WTC11 (cell line): Measurements from ENCODE around the gene PHLDB3. TPM values are rescaled to one million over a fixed set of nuclear protein-coding genes. Genes with fewer than 3 reads are reported as not detected.

Experiments used
- ATAC-seq: fragments of 200-7000 bp; cut with Tn5 transposase; 2 replicates; pipeline ENCODE4 v1.10.0; 2021; ENCODE audit warnings: mild to moderate bottlenecking, moderate library complexity
- CTCF ChIA-PET: fragments of 300-600 bp; sonication (Branson Sonifier 250); formaldehyde crosslinking; loops from one replicate; lab custom pipeline; 2021; ENCODE audit warnings: antibody characterized with exemption; lab: Charles Lee
- POLR2A ChIA-PET: fragments of 350-600 bp; sonication (Branson Sonifier 250); formaldehyde crosslinking; loops from one replicate; lab custom pipeline; 2021; ENCODE audit warnings: antibody characterized with exemption; lab: Charles Lee
- DNase-seq: peaks from one replicate; pipeline ENCODE4 v3.0.0; 2021; ENCODE audit warnings: low spot score
- H3K27ac Mint-ChIP-seq: 2 replicates; pipeline ENCODE4 v1.8.0; 2021; ENCODE audit warnings: mixed read lengths
- H3K27me3 Mint-ChIP-seq: 2 replicates; pipeline ENCODE4 v1.8.0; 2021; ENCODE audit warnings: low read depth, mild to moderate bottlenecking, moderate library complexity, mixed read lengths
- H3K36me3 Mint-ChIP-seq: 2 replicates; pipeline ENCODE4 v1.8.0; 2021; ENCODE audit warnings: mixed read lengths
- H3K4me1 Mint-ChIP-seq: 2 replicates; pipeline ENCODE4 v1.8.0; 2022; ENCODE audit warnings: mixed read lengths
- H3K4me3 Mint-ChIP-seq: 2 replicates; pipeline ENCODE4 v1.8.0; 2021; ENCODE audit warnings: mild to moderate bottlenecking, moderate library complexity, mixed read lengths
- H3K9me3 Mint-ChIP-seq: 2 replicates; pipeline ENCODE4 v1.8.0; 2021; ENCODE audit warnings: mixed read lengths
- CBFB ChIP-seq: sonication (generic); formaldehyde crosslinking; IDR thresholded peaks from 2 replicates; pipeline ENCODE4 v1.8.1; 2022; ENCODE audit warnings: mild to moderate bottlenecking, low read depth, missing genetic modification reagents
- CDX4 ChIP-seq: fragments of 250-450 bp; sonication (Bioruptor Pico); IDR thresholded peaks from 2 replicates; pipeline ENCODE4 v1.9.0; 2021; ENCODE audit warnings: moderate library complexity, mild to moderate bottlenecking, inconsistent platforms, borderline replicate concordance
- E2F5 ChIP-seq: sonication (generic); formaldehyde crosslinking; IDR thresholded peaks from 2 replicates; pipeline ENCODE4 v1.8.1; 2022; ENCODE audit warnings: mild to moderate bottlenecking, moderate library complexity, missing genetic modification reagents
- FOXK1 ChIP-seq: sonication (generic); formaldehyde crosslinking; IDR thresholded peaks from 2 replicates; pipeline ENCODE4 v1.8.0; 2022; ENCODE audit warnings: mild to moderate bottlenecking, moderate library complexity, missing genetic modification reagents
- HMGA2 ChIP-seq: fragments of 250-450 bp; sonication (Bioruptor Pico); IDR thresholded peaks from 2 replicates; pipeline ENCODE4 v1.4.0; 2021; ENCODE audit warnings: mild to moderate bottlenecking, moderate library complexity
- NFE2L1 ChIP-seq: sonication (generic); formaldehyde crosslinking; IDR thresholded peaks from 2 replicates; pipeline ENCODE4 v1.8.1; 2023; ENCODE audit warnings: missing genetic modification reagents
- NR1H2 ChIP-seq: sonication (generic); formaldehyde crosslinking; IDR thresholded peaks from 2 replicates; pipeline ENCODE4 v1.9.0; 2021; ENCODE audit warnings: mild to moderate bottlenecking, moderate library complexity, missing genetic modification reagents
- SMAD3 ChIP-seq: sonication (generic); formaldehyde crosslinking; IDR thresholded peaks from 2 replicates; pipeline ENCODE4 v1.8.0; 2022; ENCODE audit warnings: missing genetic modification reagents, mild to moderate bottlenecking, borderline replicate concordance
- SOX15 ChIP-seq: fragments of 250-450 bp; sonication (Bioruptor Pico); IDR thresholded peaks from 2 replicates; pipeline ENCODE4 v1.9.0; 2021; ENCODE audit warnings: mild to moderate bottlenecking
- SP1 ChIP-seq: sonication (generic); formaldehyde crosslinking; conservative IDR thresholded peaks from 2 replicates; pipeline ENCODE4 v1.8.1; 2022; ENCODE audit warnings: missing genetic modification reagents
- TCF7 ChIP-seq: sonication (generic); formaldehyde crosslinking; IDR thresholded peaks from 2 replicates; pipeline ENCODE4 v1.8.0; 2022; ENCODE audit warnings: mild to moderate bottlenecking, low read depth, missing genetic modification reagents, moderate library complexity
- TEAD4 ChIP-seq: sonication (generic); formaldehyde crosslinking; IDR thresholded peaks from 2 replicates; pipeline ENCODE4 v1.8.0; 2022; ENCODE audit warnings: mild to moderate bottlenecking, missing genetic modification reagents
- ZNF263 ChIP-seq: sonication (generic); formaldehyde crosslinking; IDR thresholded peaks from 2 replicates; pipeline ENCODE4 v1.8.1; 2022; ENCODE audit warnings: low read depth, mild to moderate bottlenecking, moderate library complexity, missing genetic modification reagents
- ZNF671 ChIP-seq: fragments of 250-450 bp; sonication (Bioruptor Pico); IDR thresholded peaks from 2 replicates; pipeline ENCODE4 v1.8.0; 2021; ENCODE audit warnings: mild to moderate bottlenecking
- total RNA-seq: library from RNA; stranded (reverse); gene quantifications from 3 replicates; pipeline ENCODE4 v1.2.3, GENCODE V29; 2021
- TF ChIP-seq, protein P1 (sequence below): sonication (generic); formaldehyde crosslinking; IDR thresholded peaks from 2 replicates; pipeline ENCODE4 v1.8.0; 2023; ENCODE audit warnings: mild to moderate bottlenecking, missing genetic modification reagents
- TF ChIP-seq, protein P2 (sequence below): sonication (generic); formaldehyde crosslinking; conservative IDR thresholded peaks from 2 replicates; pipeline ENCODE4 v1.8.1; 2022; ENCODE audit warnings: mild to moderate bottlenecking, missing genetic modification reagents
- TF ChIP-seq, protein P3 (sequence below): sonication (generic); formaldehyde crosslinking; IDR thresholded peaks from 2 replicates; pipeline ENCODE4 v1.8.0; 2022; ENCODE audit warnings: mild to moderate bottlenecking, missing genetic modification reagents

PHLDB3 gene
- total RNA-seq, 1 experiment from 2014 or later: 14.6 TPM

- Mint-ChIP-seq H3K9me3 (no peaks in the 10 kb centered on the region), H3K36me3 (peaks cover under 1% of the 10 kb centered on the region; the same call in 1 of the 2 replicates), H3K4me1 (peaks cover 21% of the 10 kb centered on the region), H3K27me3 (peaks cover 38% of the 10 kb centered on the region), H3K4me3 (peak overlapping the region; percentile 73), H3K27ac (no peak overlapping the region)
- ATAC-seq (peak; percentile 52), DNase-seq (peak; percentile 84)
- ChIA-PET POLR2A (interaction anchor here (0.6 to 1.6 kb wide), 5 partner anchors 18 to 1478 kb away, joined by 3 to 10 read pairs (median 6); no protein-coding TSS in a partner anchor), CTCF (interaction anchor here (0.6 to 2.5 kb wide), 29 partner anchors 11 to 1709 kb away, joined by 3 to 48 read pairs (median 3); partner anchors contain the start of genes ETHE1, LYPD3 and ZNF575)
- TF ChIP-seq, protein P1, sequence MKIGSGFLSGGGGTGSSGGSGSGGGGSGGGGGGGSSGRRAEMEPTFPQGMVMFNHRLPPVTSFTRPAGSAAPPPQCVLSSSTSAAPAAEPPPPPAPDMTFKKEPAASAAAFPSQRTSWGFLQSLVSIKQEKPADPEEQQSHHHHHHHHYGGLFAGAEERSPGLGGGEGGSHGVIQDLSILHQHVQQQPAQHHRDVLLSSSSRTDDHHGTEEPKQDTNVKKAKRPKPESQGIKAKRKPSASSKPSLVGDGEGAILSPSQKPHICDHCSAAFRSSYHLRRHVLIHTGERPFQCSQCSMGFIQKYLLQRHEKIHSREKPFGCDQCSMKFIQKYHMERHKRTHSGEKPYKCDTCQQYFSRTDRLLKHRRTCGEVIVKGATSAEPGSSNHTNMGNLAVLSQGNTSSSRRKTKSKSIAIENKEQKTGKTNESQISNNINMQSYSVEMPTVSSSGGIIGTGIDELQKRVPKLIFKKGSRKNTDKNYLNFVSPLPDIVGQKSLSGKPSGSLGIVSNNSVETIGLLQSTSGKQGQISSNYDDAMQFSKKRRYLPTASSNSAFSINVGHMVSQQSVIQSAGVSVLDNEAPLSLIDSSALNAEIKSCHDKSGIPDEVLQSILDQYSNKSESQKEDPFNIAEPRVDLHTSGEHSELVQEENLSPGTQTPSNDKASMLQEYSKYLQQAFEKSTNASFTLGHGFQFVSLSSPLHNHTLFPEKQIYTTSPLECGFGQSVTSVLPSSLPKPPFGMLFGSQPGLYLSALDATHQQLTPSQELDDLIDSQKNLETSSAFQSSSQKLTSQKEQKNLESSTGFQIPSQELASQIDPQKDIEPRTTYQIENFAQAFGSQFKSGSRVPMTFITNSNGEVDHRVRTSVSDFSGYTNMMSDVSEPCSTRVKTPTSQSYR (CRISPR knock-in tag): no peak
- TF ChIP-seq E2F5 (CRISPR knock-in tag): 0 out of 2 replicates have a peak, but pooled peaks have one; percentile 43
- no peak for TF ChIP-seq CDX4 (CRISPR knock-in tag)
- TF ChIP-seq TCF7: no peak
- TF ChIP-seq, protein P2, sequence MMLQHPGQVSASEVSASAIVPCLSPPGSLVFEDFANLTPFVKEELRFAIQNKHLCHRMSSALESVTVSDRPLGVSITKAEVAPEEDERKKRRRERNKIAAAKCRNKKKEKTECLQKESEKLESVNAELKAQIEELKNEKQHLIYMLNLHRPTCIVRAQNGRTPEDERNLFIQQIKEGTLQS (CRISPR knock-in tag): no peak
- no peak for TF ChIP-seq ZNF263 (CRISPR knock-in tag)
- TF ChIP-seq SOX15: no peak
- TF ChIP-seq, protein P3, sequence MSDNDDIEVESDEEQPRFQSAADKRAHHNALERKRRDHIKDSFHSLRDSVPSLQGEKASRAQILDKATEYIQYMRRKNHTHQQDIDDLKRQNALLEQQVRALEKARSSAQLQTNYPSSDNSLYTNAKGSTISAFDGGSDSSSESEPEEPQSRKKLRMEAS (CRISPR knock-in tag): 0 out of 2 replicates have a peak, but pooled peaks have one; percentile 17
- TF ChIP-seq CBFB: no peak
- no peak for TF ChIP-seq SMAD3
- peak; percentile 44; the same call in 1 of the 2 replicates for TF ChIP-seq SP1 (CRISPR knock-in tag)
Observed at GRCh38 chr19:43501661-43502418, 2.7 kb downstream of the PHLDB3 start.

- H3K4me1 Mint-ChIP-seq: peaks cover 16% of the 10 kb centered on the region
- peak overlapping the region; percentile 5 for H3K27ac Mint-ChIP-seq
- no peaks in the 10 kb centered on the region for H3K9me3 Mint-ChIP-seq
- no peak for ATAC-seq
- no peak overlapping the region for H3K4me3 Mint-ChIP-seq
- CTCF ChIA-PET: interaction anchor here (1.2 kb wide), 1 partner anchor 52 kb away, joined by 3 read pairs; no protein-coding TSS in a partner anchor
- peaks cover 32% of the 10 kb centered on the region for H3K27me3 Mint-ChIP-seq
- TF ChIP-seq NFE2L1 (CRISPR knock-in tag): no peak
- no peak for TF ChIP-seq TEAD4 (CRISPR knock-in tag)
- no peak for TF ChIP-seq FOXK1
- no peak for TF ChIP-seq NR1H2 (CRISPR knock-in tag)
- no peak for TF ChIP-seq ZNF671 (CRISPR knock-in tag)
- TF ChIP-seq HMGA2 (CRISPR knock-in tag): no peak
- no peak for DNase-seq
- H3K36me3 Mint-ChIP-seq: peaks cover 4% of the 10 kb centered on the region; the same call in 1 of the 2 replicates
- POLR2A ChIA-PET: no interaction called here
Observed at GRCh38 chr19:43499042-43499441, 5.5 kb downstream of the PHLDB3 start.
